GM18498 (cell line): ENCODE results near the gene SLC24A4.
"Not testable (repeated sequence)": the region's sequence is repeated elsewhere in the genome, so short reads cannot be mapped to it uniquely, and the experiment has no call there.

Experiments
- ATAC-seq: cut with Tn5 transposase; IDR thresholded peaks from one replicate; pipeline ENCODE4 v1.9.1; 2021; ENCODE audit warnings: mild to moderate bottlenecking, moderate library complexity; ENCODE audit not compliant: unreplicated experiment

SLC24A4 gene

DNA sequence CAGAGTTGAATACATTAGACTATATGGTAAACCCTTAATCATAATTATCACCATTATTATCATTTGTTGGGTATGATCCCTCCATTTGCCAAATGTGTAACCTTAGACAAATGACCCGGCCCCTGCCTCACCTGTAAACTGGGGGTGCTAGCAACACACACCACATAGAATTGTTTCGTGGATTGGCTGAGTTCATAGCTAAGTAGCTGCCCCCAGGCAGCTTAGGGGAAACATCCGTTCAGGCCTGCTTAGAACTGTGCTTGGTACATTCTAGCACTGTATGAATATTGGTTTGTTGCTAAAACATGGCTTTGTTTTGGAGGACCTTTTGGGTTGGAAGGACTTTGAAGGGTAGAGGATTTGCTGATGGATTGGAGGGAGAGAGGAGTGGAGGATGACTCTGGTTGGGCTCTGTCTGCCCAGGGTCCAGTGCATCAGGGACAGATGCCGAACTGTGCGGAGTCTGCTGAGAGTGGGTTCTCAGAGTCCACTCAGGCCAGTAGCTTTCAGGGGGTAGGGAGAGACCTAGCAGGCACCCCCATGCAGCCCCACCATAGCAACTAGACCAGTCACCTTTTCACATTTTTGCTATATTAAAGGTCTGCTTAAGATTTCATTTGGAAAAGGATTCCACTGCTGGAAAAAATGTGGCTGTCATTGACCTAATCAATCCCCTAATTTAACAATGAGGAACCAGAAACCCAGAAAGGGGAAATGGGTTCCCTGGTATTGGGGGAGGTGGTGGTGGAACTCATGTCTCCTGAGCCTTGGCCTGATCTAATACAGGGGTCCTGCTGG is 192.8 kb downstream of the SLC24A4 start:
- no peak for ATAC-seq

GRCh38 chr14:92516344-92516965 is 193.5 kb downstream of the SLC24A4 start:
- ATAC-seq = no peak

GRCh38 chr14:92516966-92517506 is 194.1 kb downstream of the SLC24A4 start:
- ATAC-seq = no peak

- ATAC-seq = no peak
Observed at GRCh38 chr14:92517761-92518160, 194.8 kb downstream of the SLC24A4 start.

- peak; percentile 26 for ATAC-seq
Observed at GRCh38 chr14:92519246-92520101, 196.5 kb downstream of the SLC24A4 start.

GRCh38 chr14:92520102-92521057 is 197.4 kb downstream of the SLC24A4 start:
- peak; percentile 60 for ATAC-seq

- no peak for ATAC-seq
Observed at GRCh38 chr14:92521058-92521415, 198.1 kb downstream of the SLC24A4 start.

- no peak for ATAC-seq
Observed at GRCh38 chr14:92523752-92524151, 200.8 kb downstream of the SLC24A4 start.

DNA sequence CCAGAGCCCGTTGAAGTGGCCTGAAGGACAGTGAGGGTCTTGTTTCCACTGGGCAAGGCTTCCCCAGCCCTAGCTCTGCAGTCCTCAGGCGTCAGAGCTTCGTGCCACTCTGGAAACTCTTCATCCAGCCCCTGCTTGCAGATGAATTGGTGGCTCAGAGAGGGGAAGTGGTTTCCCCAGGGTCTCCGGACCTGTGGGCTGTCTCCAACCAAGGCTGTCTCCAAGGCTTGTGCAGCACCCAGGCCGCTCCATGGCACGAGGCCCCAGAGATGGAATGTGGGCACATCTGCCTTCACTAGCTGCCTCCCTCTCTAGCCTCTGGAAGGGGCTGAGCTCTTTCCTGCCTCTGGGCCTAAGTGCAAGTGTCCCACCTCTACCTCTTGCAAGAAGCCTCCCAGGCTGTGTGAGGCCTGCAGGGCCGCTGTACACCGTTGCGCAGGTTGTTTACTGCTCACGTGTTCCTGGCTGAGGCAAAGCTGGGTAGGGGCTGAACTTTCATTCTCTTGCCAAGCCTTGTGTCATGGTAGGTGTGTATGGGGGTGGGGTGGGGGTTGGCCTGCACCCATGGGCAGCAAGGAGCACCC is 201.7 kb downstream of the SLC24A4 start:
- ATAC-seq = no peak

- no peak for ATAC-seq
Observed at GRCh38 chr14:92525322-92526095, 202.5 kb downstream of the SLC24A4 start.

DNA sequence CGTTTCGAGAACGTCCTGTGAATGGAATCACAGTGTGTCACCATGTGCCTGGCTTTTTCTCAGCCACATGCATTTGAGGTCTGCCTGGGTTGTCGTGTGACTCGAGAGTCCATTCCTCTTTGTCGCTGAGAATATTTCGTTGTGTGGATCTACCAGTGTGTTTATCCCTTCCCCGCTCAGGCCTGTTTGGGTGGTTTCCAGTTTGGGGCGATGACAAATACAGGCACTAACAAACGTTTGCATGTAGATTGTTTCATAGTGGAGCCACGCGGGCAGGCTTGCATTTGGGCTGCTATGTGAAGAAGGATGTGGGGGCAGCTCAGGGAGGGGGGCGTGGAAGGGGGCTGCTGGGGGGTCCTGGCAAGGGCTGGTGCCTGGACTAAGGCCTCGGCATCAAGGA is 204.8 kb downstream of the SLC24A4 start:
- ATAC-seq = no peak

DNA sequence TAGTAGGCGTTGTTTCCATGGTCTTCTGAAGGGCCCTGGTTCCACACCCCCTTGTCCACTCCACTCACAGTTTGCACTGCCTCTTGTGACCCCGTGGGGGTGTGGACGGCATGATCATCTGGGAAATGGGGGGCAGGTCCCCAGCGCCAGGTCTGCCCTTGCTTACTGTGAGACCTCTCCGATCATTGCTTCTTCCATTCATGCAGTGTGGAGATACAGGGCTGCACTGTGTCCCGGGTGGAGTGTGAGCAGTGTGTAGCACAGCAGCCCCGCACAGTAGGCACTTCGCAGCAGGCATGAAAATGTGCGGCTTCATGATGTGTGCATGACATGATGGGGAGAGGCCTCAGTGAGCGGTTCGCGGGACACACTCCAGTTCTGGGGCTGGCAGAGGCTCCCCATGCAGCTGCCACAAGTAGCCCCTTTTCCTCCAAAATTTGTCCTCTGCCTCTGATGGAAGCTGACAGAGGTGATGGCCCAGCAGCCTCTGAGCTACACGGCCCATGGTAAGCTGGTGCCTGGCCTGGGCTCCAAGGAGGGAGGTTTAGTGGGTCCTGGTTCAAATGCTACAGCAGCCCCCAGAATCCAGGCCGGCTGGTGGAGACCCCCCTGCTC is 205.6 kb downstream of the SLC24A4 start:
- ATAC-seq = no peak

DNA sequence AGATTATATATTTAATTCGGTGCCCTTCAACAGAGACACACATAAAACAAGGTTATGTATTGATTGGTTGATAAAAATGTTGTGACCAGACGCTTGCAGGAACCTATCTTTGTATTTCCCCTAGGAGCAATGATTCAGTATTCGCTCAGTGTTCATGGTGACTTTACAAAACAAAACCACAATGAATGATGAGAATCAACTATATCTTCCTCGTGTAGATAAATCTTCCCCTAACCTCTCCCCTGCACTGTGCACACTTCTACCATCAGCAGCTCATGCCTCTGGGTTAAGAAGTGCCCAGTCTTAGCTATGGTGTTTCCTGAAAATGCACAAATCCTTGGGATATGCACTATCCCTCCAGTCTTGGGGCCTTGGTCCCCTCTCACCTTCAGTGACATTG is 206.9 kb downstream of the SLC24A4 start:
- ATAC-seq = no peak

DNA sequence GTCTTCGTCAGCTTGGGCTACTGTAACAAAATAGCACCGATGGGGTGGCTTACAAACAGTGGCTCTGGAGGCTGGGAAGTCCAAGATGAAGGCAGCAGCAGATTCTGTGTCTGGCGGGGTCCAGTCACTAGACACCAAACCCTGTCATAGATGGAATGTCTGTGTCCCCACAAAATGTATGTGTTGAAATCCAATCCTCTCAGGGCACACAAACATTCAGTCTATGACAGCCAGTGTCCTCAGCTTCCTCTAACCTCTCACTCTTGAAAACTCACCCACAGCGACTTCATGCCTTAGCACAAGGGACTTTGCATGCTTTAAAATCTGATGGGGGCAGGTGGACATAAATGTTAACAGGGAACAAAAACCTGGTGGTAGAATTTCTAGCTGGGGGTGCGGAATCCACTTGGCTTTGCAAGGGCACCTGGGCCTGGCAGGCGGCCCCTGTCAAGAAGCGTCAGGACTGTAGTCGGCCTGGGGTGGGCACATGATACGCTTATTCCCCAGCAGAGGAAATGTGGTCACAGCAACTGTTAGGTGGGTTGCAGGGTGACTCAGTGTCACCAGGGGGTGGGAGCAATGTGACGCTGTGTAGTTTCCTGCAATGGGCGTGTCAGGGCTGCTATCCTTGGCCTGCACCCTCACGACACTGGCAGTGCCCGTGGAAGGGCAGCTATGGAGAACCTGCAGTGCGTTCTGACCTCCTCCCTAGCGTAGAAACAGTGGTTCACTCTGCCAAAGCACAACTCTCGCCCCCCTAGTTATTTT is 208.3 kb downstream of the SLC24A4 start:
- ATAC-seq = peak; percentile 55

DNA sequence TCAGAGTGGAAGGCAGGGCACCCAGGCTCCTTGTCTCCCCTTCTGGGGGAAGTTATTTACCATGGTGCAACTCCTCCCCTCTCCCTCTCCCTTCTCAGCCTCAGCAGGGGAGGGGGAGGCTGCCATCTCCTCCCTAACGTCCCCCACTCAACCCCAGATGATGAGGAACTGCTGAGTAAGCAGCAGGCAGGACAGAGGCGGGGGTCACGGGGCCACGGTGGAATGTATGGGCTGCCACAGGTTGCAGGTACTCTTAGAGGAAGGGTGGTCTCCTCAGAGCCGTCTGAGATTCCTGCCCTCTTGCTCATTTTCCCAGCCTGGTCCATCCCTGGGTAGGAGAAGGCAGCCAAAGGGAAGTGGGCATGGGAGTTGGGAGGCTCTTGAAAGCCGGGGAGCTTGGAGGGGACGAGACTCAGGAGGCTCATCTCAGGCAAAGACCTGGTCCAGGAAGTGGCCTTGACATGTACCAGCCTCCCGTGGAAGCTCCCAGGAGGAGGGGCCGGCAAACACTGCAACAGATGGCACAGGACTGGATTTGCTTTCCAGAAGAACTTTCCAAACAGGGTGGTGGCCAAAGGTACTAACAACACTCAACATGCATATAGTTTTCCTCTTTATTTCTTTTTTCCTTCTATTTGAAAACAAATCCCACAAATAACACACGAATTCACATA is 209.7 kb downstream of the SLC24A4 start:
- no peak for ATAC-seq

DNA sequence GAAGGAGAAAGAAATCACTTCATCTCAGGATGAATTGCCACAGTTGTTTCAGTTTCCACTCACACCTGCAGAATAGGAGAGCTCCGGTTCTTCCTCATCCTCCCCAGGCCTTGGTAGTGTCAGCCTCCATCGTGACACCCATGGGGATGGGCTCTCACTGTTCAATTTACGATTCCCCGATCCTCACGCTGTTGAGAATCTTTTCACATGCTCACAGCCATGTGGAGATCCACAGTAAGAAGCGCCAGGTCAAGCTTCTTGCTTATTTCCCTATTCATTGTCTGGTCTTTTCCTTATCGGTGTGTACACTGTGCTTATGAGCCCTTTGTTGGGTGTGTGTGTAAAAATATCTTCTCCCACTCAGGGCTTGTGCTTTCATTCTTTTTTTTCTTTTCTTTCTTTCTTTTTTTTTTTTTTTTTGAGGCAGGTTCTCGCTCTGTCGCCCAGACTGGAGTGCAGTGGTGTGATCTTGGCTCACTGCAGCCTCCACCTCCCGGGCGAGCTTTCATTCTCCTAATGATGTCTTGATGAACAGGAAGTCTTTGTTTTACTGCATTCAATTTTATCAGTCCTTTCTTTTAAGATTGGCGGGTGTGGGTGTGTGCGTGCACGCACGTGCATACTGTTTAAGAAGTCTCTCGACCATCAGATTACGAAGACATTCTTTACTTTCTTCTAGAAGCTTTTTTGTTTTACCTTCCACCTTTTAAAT is 212.1 kb downstream of the SLC24A4 start:
- no peak for ATAC-seq

DNA sequence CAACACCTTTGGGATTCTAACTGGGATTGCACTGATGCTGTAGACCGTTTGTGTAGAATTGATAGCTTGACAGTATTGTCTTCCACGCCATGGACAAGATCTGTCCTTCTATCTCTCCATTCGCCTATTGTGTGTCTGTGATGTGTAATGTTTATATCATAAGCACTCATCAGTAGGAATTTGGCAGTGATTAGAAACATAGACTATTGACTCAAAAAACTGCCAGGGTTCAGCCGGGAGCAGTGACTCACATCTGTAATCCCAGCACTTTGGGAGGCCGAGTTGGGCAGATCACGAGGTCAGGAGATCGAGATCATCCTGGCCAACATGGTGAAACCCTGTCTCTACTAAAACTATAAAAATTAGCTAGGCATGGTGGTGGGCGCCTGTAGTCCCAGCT is 213.3 kb downstream of the SLC24A4 start:
- not testable (repeated sequence) for ATAC-seq
